ENCODE measurements around the gene MET. TPM values are rescaled to one million over a fixed set of nuclear protein-coding genes. Genes with fewer than 3 reads are reported as not detected.
A peak's percentile ranks its signal among the peaks of the same experiment; 100 is the strongest.
"Not testable (repeated sequence)": the region's sequence is repeated elsewhere in the genome, so short reads cannot be mapped to it uniquely, and the experiment has no call there.

The MET gene
- total RNA-seq, 6 experiments from 2014 or later, result 101 to 149 (median 129) TPM

DNA sequence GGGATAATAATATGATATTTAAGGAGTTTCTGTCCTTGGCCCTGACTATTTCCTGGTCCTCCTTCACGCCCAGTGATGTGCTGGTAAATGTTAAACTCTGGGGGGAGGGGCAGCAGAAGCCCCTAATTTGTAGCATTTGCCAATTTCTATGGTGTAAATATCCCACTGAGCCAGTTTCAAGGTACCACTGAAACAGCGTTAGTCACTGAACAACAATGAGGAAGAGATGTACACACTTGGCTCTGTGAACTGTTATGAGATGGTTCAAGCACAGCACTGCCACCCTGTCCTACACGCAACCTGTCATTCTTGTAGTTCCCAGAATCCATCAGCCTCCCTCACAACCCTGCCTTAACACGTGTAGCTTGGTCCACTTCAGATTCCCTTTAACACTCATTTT is 39.8 kb downstream of the MET start:
- TF ChIP-seq CTCF (IDR thresholded peaks at IDR 0.05), result no peak
- Mint-ChIP-seq H3K4me3 (peak overlapping the region; percentile 21; the same call in 1 of the 2 replicates), H3K27me3 (ENCODE audit: insufficient read depth) (peaks cover 8% of the 10 kb centered on the region), H3K4me1 (ENCODE audit: low read depth) (peaks cover 99% of the 10 kb centered on the region), H3K36me3 (ENCODE audit: low read depth) (peaks cover 48% of the 10 kb centered on the region), H3K27ac (peak overlapping the region; percentile 55; the same call in 1 of the 2 replicates), H3K9me3 (peaks cover 6% of the 10 kb centered on the region; the same call in 1 of the 2 replicates)
- no peak for DNase-seq

- peaks cover 8% of the 10 kb centered on the region for H3K27me3 Mint-ChIP-seq (ENCODE audit: insufficient read depth)
- H3K27ac Mint-ChIP-seq, result peak overlapping the region; percentile 84
- no peak for TF ChIP-seq CTCF (IDR thresholded peaks at IDR 0.05)
- peak overlapping the region; percentile 50 for H3K4me3 Mint-ChIP-seq
- DNase-seq, result no peak
- H3K36me3 Mint-ChIP-seq (ENCODE audit: low read depth), result peaks cover 48% of the 10 kb centered on the region
- peaks cover 6% of the 10 kb centered on the region; the same call in 1 of the 2 replicates for H3K9me3 Mint-ChIP-seq
- H3K4me1 Mint-ChIP-seq (ENCODE audit: low read depth), result peaks cover 94% of the 10 kb centered on the region
Observed at GRCh38 chr7:116713500-116713899, 41.5 kb downstream of the MET start.

- H3K27ac Mint-ChIP-seq, result peak overlapping the region; percentile 84
- peaks cover 8% of the 10 kb centered on the region for H3K27me3 Mint-ChIP-seq (ENCODE audit: insufficient read depth)
- DNase-seq, result peak; percentile 80
- TF ChIP-seq CTCF (IDR thresholded peaks at IDR 0.05), result no peak
- peaks cover 6% of the 10 kb centered on the region; the same call in 1 of the 2 replicates for H3K9me3 Mint-ChIP-seq
- peaks cover 90% of the 10 kb centered on the region for H3K4me1 Mint-ChIP-seq (ENCODE audit: low read depth)
- peak overlapping the region; percentile 50; the same call in 1 of the 2 replicates for H3K4me3 Mint-ChIP-seq
- peaks cover 48% of the 10 kb centered on the region for H3K36me3 Mint-ChIP-seq (ENCODE audit: low read depth)
Observed at GRCh38 chr7:116713918-116714317, 41.9 kb downstream of the MET start.

DNA sequence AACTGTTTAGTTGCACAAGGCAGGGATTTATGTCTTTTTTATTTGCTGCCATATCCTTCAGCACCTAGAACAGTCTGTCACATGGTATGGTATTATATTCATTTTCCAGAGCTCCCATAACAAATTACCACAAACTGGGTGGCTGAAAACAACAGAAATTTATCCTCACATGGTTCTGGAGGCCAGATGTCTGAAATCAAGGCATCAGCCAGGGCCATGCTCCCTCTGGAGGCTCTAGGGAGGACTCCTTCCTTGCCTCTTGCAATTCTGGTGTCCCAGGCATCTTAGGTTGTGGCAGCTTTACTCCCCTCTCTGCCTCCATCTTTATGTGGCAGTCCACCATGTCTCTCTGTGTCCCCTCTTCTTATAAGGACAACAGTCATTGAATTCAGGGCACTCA is 43.1 kb downstream of the MET start:
- H3K36me3 Mint-ChIP-seq (ENCODE audit: low read depth), result peaks cover 37% of the 10 kb centered on the region
- H3K27ac Mint-ChIP-seq, result peak overlapping the region; percentile 89
- no peak for DNase-seq
- peaks cover 6% of the 10 kb centered on the region; the same call in 1 of the 2 replicates for H3K9me3 Mint-ChIP-seq
- peak; percentile 45; the same call in 1 of the 2 replicates for TF ChIP-seq CTCF (IDR thresholded peaks at IDR 0.05)
- peaks cover 79% of the 10 kb centered on the region for H3K4me1 Mint-ChIP-seq (ENCODE audit: low read depth)
- peak overlapping the region; percentile 85; the same call in 1 of the 2 replicates for H3K4me3 Mint-ChIP-seq
- peaks cover 8% of the 10 kb centered on the region for H3K27me3 Mint-ChIP-seq (ENCODE audit: insufficient read depth)

- peak overlapping the region; percentile 89 for H3K27ac Mint-ChIP-seq
- peak overlapping the region; percentile 85 for H3K4me3 Mint-ChIP-seq
- H3K9me3 Mint-ChIP-seq, result peaks cover 2% of the 10 kb centered on the region; the same call in 1 of the 2 replicates
- H3K4me1 Mint-ChIP-seq (ENCODE audit: low read depth), result peaks cover 58% of the 10 kb centered on the region
- H3K36me3 Mint-ChIP-seq (ENCODE audit: low read depth), result peaks cover 20% of the 10 kb centered on the region
- no peak for DNase-seq
- no peak for TF ChIP-seq CTCF (IDR thresholded peaks at IDR 0.05)
- H3K27me3 Mint-ChIP-seq (ENCODE audit: insufficient read depth), result peaks cover 8% of the 10 kb centered on the region
Observed at GRCh38 chr7:116717137-116717536, 45.1 kb downstream of the MET start.

GRCh38 chr7:116723959-116724529 is 52.0 kb downstream of the MET start:
- DNase-seq; H3K36me3 Mint-ChIP-seq (ENCODE audit: low read depth); H3K27ac Mint-ChIP-seq; H3K4me3 Mint-ChIP-seq; H3K27me3 Mint-ChIP-seq (ENCODE audit: insufficient read depth); H3K9me3 Mint-ChIP-seq: not testable (repeated sequence)
- H3K4me1 Mint-ChIP-seq (ENCODE audit: low read depth), result peaks cover 28% of the 10 kb centered on the region

All from HFFc6 (cell line).